Brain pericyte (primary cell): ENCODE data around the gene NETO1.

ENCODE experiments used
- DNase-seq: peaks from one replicate; pipeline ENCODE4 v3.0.0-alpha.2; 2012; ENCODE audit warnings: low read depth, low spot score

The NETO1 gene

DNA sequence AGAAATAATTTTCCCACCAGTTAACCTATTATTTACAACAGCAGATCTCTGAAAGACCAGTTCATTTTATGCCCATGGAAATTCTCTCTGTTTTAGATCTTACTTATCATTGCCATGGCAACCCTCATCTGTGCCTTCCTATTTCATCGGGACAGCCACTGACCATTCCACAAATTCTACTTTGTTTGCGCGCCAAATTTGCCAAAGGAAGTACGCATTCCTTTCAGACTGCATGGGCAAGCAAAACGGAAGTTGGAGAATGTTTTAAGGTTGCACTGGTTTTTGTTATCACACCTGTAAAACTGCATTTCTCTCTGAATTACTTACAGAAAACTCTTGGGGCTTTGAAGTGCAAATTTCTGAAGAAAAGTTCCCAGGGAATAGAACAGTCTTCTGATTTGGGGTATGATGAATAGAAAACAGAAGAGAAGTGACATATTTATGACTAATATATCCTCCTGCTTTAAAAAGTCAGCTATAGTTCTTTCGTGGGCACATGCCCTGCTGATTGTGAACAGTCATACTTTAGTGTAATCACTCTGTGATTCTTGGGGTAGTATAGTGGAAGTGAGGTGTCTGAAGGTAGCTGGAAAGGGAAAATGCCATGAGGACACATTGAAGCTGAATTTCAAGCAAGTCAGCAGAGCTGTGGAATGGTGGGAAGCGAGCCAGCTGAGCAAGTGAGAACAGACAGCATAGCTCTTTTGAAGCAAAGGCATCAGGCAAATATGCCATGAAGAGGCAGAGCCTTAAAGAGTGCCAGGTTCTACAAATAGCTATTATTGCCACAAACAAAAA is 20.9 kb downstream of the NETO1 start:
- no peak for DNase-seq

GRCh38 chr18:72843743-72844142 is 24.0 kb downstream of the NETO1 start:
- DNase-seq = no peak

DNA sequence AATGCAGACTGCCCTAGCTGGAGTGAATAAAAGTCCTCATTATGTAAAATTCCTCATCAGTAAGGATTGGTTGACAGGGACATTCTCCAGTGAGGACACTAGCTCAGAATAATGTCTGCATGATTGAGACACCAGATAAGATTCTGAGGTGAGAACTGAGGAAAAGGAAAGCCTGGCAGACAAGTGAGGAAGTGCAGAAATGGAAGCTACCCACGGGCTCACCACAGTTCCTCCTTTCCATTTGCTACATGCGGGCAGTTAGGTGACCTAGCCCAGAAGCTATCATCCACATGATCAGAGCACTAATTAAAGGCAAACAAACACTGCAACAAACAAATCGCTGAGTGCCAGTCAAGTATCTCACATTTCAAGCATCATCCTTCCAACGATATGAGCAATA is 27.7 kb downstream of the NETO1 start:
- DNase-seq = no peak

DNA sequence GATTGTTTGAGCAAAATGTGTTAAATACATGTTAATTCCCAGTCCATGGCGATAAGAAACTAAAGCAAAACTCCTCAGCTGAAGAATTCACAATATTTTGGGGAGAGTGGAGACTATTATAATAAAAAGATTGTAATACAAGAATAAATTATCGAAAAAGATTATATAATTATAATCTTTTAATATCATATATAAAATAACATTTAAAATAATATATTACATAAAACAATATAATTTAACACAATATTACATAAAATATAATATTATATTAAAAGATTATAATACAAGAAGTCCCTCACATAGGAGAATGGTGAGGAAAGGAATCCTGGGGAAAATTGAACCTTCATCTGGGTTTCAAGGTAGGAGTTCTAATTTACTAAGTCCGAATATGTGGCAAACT is 33.1 kb downstream of the NETO1 start:
- DNase-seq = no peak

DNA sequence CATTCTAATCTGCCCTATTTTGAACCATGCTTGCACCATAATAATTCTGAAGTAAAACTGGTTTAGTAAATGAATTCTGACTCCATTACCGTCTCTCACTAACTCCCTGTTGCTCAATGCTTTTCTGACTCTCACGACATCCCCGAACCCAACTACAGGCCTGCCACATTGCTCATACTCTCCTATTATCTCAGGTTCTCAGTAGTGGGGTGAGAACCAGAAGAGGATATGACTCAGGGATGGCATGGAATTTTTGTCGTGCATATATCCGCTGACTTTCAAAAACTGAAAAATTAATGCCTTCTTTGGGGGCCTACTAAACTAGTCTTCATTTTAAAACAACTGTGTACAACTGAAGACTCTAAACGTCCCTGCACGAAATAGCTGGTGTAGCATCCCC is 34.3 kb downstream of the NETO1 start:
- DNase-seq = no peak

- DNase-seq = no peak
These were observed 37.7 kb downstream of the NETO1 start for GRCh38 chr18:72830109-72830508.

- no peak for DNase-seq
These were observed 39.2 kb downstream of the NETO1 start for GRCh38 chr18:72828601-72829000.

DNA sequence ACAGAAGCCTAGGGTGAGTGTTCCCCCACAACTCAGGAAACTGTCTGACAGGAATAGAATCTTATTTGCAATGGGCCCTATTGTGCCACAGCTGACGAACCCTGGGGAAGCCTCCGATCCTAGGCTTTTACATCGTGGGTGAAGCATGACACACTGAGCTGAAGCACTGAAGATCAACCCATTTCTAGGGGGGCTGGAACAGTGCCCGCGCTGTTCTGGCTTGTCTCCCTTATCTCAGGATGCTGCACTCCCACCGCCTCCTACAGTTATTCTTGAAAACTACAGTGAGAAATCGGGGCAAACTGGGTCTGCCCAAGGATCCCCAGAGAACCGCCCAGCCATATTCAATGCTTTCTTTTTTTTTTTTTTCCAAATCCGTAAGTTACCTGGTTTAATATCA is 41.1 kb downstream of the NETO1 start:
- DNase-seq = no peak

DNA sequence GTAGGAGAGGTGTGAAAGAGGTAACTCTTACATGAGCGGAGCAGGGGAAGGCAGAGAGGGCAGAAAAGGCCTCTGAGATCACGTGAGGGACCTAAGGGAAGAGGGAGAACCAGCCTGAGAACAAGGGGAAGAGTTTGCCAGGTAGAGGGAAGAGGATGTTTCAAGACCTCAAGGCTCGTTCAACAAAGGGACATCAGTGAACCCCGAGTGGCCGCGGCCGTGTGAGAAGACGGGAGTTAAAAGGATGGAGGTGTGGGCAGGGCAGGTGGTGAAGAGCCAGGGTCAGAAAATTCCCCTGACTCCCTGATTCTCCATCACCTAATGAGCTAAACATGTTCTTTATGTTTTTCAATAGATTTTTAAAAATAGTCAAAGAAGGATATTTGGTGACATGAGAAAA is 44.4 kb downstream of the NETO1 start:
- no peak for DNase-seq

DNA sequence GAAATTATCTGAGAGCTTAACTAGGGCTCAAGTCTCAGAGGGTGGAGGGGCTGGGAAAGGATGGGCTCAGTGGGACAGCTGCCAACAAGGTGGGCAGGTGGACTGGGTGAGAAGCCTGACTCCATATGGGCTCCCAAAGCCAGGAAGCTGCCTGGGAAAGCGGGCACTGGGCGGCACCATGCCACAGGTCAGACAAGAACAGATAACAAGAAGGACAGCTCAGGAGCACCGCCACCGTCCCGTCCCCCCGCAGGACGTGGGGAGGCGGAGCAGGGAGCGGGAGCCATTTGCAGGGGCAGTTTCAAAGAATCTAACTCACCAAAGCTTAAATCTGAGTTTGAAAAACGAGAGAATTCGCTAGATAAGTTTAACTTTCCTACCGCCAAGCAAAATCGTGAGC is 45.6 kb downstream of the NETO1 start:
- no peak for DNase-seq

DNA sequence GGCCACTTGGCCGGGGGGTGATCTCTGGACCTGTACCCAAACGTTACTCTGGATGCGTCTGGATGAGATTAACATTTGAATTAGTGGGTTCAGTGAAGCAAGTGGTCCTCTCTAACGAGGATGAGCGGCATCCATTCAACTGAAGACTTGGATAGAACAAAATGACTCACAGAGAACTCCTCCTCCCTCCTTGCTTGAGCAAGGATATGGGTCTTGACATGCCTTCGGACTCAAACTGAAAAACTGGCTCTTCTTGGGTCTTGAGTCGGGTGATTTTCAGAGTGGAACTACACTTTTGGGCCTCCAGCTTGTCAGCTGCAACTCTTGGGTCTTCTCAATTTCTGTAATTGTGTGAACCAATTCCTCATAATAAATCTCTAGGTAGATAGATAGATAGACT is 47.2 kb downstream of the NETO1 start:
- DNase-seq = no peak

GRCh38 chr18:72819050-72819449 is 48.7 kb downstream of the NETO1 start:
- DNase-seq = no peak

GRCh38 chr18:72811047-72811446 is 56.7 kb downstream of the NETO1 start:
- DNase-seq = no peak

DNA sequence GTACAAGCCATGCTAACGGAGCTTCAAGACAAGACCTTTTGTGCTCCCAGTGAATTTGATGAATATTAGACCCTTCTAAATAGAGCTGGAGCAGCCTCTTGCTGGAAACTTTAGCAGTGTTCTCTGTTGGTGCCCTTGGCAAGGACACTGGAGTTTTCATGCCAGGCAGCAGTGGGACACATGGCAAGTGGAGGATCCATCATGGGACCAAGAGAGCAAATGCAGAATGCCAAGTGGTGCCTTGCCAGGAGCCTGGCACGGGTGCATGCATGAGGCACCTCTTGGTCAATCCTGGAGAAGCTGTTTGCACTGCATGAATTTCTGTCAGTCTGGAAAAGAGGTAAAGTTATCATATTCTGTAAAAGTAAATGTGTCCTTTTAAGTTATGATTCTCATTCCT is 59.1 kb downstream of the NETO1 start:
- DNase-seq = no peak

- no peak for DNase-seq
These were observed 68.7 kb downstream of the NETO1 start for GRCh38 chr18:72799106-72799505.

DNA sequence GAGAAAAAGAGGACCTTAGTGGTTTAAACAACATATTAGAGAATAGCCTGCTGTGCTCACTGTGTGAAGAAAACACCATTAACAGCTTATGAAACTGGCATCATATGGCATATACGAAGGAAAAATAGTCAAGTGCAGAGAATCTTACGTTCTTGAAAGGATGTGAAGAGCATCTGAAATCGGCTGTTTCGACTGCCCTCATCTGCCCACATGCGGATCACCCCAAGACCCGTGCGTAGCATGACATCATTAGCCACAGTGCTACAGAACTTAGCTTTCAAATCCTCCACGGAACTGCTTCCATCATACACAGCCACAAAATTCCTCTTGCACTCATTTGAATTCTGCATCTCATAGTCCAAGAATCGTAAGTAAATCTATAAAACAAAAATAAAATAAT is 84.3 kb downstream of the NETO1 start:
- peak; percentile 1 for DNase-seq

DNA sequence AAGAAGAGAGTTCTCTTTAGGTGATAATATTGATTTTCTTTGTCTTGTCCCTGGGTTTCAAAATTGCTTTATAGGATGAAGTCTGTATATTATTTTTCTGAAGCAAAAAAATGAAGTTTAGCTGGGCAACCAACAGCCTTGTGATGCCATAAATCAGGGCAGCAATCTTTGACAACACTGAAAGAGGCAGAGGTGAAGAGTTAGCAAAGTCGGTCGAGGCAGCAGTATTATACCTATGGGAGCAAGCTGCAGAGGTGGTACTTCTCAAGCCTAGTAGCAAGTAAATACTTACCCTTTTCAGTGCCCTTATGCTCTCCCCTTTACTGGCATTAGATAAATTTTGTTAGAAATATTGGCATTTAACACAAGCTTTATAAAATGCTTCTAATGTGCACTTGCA is 92.9 kb downstream of the NETO1 start:
- no peak for DNase-seq

- DNase-seq = no peak
These were observed 94.9 kb downstream of the NETO1 start for GRCh38 chr18:72772916-72773315.

GRCh38 chr18:72768681-72769229 is 99.0 kb downstream of the NETO1 start:
- DNase-seq = no peak

GRCh38 chr18:72762515-72763122 is 105.2 kb downstream of the NETO1 start:
- peak; percentile 11 for DNase-seq

DNA sequence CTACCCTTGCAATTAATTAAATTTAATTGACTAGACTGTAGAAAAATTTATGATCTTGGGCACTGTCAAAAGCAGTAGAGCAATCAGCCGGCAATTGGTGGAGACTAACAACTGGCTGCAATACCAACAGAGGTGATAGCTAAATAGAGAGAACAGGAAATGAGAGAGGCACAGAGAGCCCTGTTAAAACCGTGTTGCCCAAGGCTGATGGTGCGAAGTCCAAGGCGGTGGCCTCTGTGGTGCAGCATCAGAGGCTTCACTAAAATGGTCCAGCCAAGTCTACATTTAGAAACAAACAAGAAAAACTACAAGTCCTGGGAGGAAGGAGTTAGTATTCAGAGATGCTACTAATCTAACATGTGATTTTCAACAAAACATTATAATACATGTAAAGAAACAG is 115.6 kb downstream of the NETO1 start:
- DNase-seq = no peak

DNA sequence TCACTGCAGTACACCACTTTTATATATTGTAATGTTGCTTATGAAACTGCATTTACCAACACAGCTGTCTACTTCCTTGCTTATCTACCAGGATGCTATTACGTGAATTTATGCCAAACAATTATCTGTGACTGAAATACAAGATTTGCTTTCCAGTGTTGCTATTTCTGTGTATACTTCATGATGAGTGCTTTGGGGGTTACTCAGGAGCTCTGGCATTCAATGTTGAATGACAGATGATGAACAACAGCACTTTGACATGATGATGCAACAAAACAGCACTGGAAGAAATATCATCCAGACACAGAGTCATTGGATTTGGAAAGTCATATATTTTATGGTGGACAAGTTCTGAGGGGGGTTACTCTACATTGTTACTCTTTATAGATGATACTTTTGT is 125.8 kb downstream of the NETO1 start:
- DNase-seq = no peak

DNA sequence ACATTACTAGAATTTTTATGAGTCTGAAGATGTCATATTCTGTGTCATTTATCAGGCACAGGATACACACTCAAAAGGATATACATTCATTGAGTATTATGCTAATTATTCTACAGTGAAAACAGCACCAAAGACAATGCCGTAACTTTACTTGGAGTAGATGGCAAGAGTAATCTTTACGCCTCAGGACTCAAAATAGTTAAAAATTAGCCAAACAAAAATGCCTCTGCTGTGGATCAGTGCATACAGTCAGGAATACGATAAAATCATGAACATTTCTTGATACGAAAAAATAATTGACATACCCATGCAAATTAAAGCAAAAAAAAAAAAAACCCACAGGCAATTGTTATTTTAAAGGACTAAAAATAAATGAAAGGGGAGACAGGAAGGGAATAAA is 129.7 kb downstream of the NETO1 start:
- no peak for DNase-seq
